WTC11 (cell line): ENCODE measurements around the gene BTD. TPM values are rescaled to one million over a fixed set of nuclear protein-coding genes. Genes with fewer than 3 reads are reported as not detected.

Source experiments
- ATAC-seq: fragments of 200-7000 bp; cut with Tn5 transposase; 2 replicates; pipeline ENCODE4 v1.10.0; 2021; ENCODE audit warnings: mild to moderate bottlenecking, moderate library complexity
- CTCF ChIA-PET: fragments of 300-600 bp; sonication (Branson Sonifier 250); formaldehyde crosslinking; loops from one replicate; lab custom pipeline; 2021; ENCODE audit warnings: antibody characterized with exemption; lab: Charles Lee
- POLR2A ChIA-PET: fragments of 350-600 bp; sonication (Branson Sonifier 250); formaldehyde crosslinking; loops from one replicate; lab custom pipeline; 2021; ENCODE audit warnings: antibody characterized with exemption; lab: Charles Lee
- DNase-seq: peaks from one replicate; pipeline ENCODE4 v3.0.0; 2021; ENCODE audit warnings: low spot score
- H3K27ac Mint-ChIP-seq: 2 replicates; pipeline ENCODE4 v1.8.0; 2021; ENCODE audit warnings: mixed read lengths
- H3K27me3 Mint-ChIP-seq: 2 replicates; pipeline ENCODE4 v1.8.0; 2021; ENCODE audit warnings: low read depth, mild to moderate bottlenecking, moderate library complexity, mixed read lengths
- H3K36me3 Mint-ChIP-seq: 2 replicates; pipeline ENCODE4 v1.8.0; 2021; ENCODE audit warnings: mixed read lengths
- H3K4me1 Mint-ChIP-seq: 2 replicates; pipeline ENCODE4 v1.8.0; 2022; ENCODE audit warnings: mixed read lengths
- H3K4me3 Mint-ChIP-seq: 2 replicates; pipeline ENCODE4 v1.8.0; 2021; ENCODE audit warnings: mild to moderate bottlenecking, moderate library complexity, mixed read lengths
- H3K9me3 Mint-ChIP-seq: 2 replicates; pipeline ENCODE4 v1.8.0; 2021; ENCODE audit warnings: mixed read lengths
- ATF3 ChIP-seq: sonication (generic); formaldehyde crosslinking; conservative IDR thresholded peaks from 2 replicates; pipeline ENCODE4 v1.8.1; 2022; ENCODE audit warnings: mild to moderate bottlenecking, missing genetic modification reagents
- CREM ChIP-seq: sonication (generic); formaldehyde crosslinking; IDR thresholded peaks from 2 replicates; pipeline ENCODE4 v1.8.1; 2022; ENCODE audit warnings: mild to moderate bottlenecking, missing genetic modification reagents, moderate library complexity
- CTCF ChIP-seq: fragments of 200-600 bp; IDR thresholded peaks from 2 replicates; pipeline ENCODE4 v1.8.0; 2022; ENCODE audit warnings: antibody characterized with exemption
- ERG ChIP-seq: fragments of 250-450 bp; sonication (Bioruptor Pico); IDR thresholded peaks from 2 replicates; pipeline ENCODE4 v1.8.0; 2021; ENCODE audit warnings: mild to moderate bottlenecking
- ETV6 ChIP-seq: sonication (generic); formaldehyde crosslinking; IDR thresholded peaks from 2 replicates; pipeline ENCODE4 v1.8.1; 2022; ENCODE audit warnings: mild to moderate bottlenecking, missing genetic modification reagents
- FOXP4 ChIP-seq: sonication (generic); formaldehyde crosslinking; IDR thresholded peaks from 2 replicates; pipeline ENCODE4 v1.8.0; 2022; ENCODE audit warnings: mild to moderate bottlenecking, missing genetic modification reagents
- IRF2 ChIP-seq: sonication (generic); formaldehyde crosslinking; IDR thresholded peaks from 2 replicates; pipeline ENCODE4 v1.8.0; 2022; ENCODE audit warnings: low read depth, missing genetic modification reagents, borderline replicate concordance
- MLX ChIP-seq: sonication (generic); formaldehyde crosslinking; IDR thresholded peaks from 2 replicates; pipeline ENCODE4 v1.8.1; 2023; ENCODE audit warnings: mild to moderate bottlenecking, missing genetic modification reagents, moderate library complexity
- NFE2L1 ChIP-seq: sonication (generic); formaldehyde crosslinking; IDR thresholded peaks from 2 replicates; pipeline ENCODE4 v1.8.1; 2023; ENCODE audit warnings: missing genetic modification reagents
- NFYB ChIP-seq: sonication (generic); formaldehyde crosslinking; conservative IDR thresholded peaks from 2 replicates; pipeline ENCODE4 v1.8.0; 2022; ENCODE audit warnings: low read depth, missing genetic modification reagents
- NR2C2 ChIP-seq: sonication (generic); formaldehyde crosslinking; IDR thresholded peaks from 2 replicates; pipeline ENCODE4 v1.8.0; 2022; ENCODE audit warnings: mild to moderate bottlenecking, missing genetic modification reagents
- PREB ChIP-seq: sonication (generic); formaldehyde crosslinking; IDR thresholded peaks from 2 replicates; pipeline ENCODE4 v1.8.1; 2022; ENCODE audit warnings: mild to moderate bottlenecking, missing genetic modification reagents, moderate library complexity, borderline replicate concordance
- TCF7 ChIP-seq: sonication (generic); formaldehyde crosslinking; IDR thresholded peaks from 2 replicates; pipeline ENCODE4 v1.8.0; 2022; ENCODE audit warnings: mild to moderate bottlenecking, low read depth, missing genetic modification reagents, moderate library complexity
- USF2 ChIP-seq: sonication (generic); formaldehyde crosslinking; IDR thresholded peaks from 2 replicates; pipeline ENCODE4 v1.8.1; 2023; ENCODE audit warnings: mild to moderate bottlenecking, missing genetic modification reagents, moderate library complexity
- ZBTB43 ChIP-seq: sonication (generic); formaldehyde crosslinking; IDR thresholded peaks from 2 replicates; pipeline ENCODE4 v1.8.1; 2023; ENCODE audit warnings: mild to moderate bottlenecking, missing genetic modification reagents
- ZMAT4 ChIP-seq: fragments of 250-450 bp; sonication (Bioruptor Pico); IDR thresholded peaks from 2 replicates; pipeline ENCODE4 v1.9.0; 2021; ENCODE audit warnings: mild to moderate bottlenecking
- ZNF263 ChIP-seq: sonication (generic); formaldehyde crosslinking; IDR thresholded peaks from 2 replicates; pipeline ENCODE4 v1.8.1; 2022; ENCODE audit warnings: low read depth, mild to moderate bottlenecking, moderate library complexity, missing genetic modification reagents
- ZNF416 ChIP-seq: fragments of 250-450 bp; sonication (Bioruptor Pico); IDR thresholded peaks from 2 replicates; pipeline ENCODE4 v1.9.0; 2021; ENCODE audit warnings: mild to moderate bottlenecking, inconsistent platforms
- ZNF425 ChIP-seq: fragments of 250-450 bp; sonication (Bioruptor Pico); conservative IDR thresholded peaks from 2 replicates; pipeline ENCODE4 v1.9.0; 2021; ENCODE audit warnings: mild to moderate bottlenecking
- ZNF532 ChIP-seq: fragments of 250-450 bp; sonication (Bioruptor Pico); IDR thresholded peaks from 2 replicates; pipeline ENCODE4 v1.9.0; 2021; ENCODE audit warnings: mild to moderate bottlenecking, borderline replicate concordance
- total RNA-seq: library from RNA; stranded (reverse); gene quantifications from 3 replicates; pipeline ENCODE4 v1.2.3, GENCODE V29; 2021

The BTD gene
- total RNA-seq, 1 experiment from 2014 or later = 18.5 TPM

GRCh38 chr3:15612001-15612400 is 10.5 kb downstream of the BTD start:
- ATAC-seq = no peak
- POLR2A ChIA-PET = no interaction called here
- no peaks in the 10 kb centered on the region for H3K36me3 Mint-ChIP-seq
- peaks cover under 1% of the 10 kb centered on the region; the same call in 1 of the 2 replicates for H3K9me3 Mint-ChIP-seq
- peaks cover 12% of the 10 kb centered on the region for H3K4me1 Mint-ChIP-seq
- no peaks in the 10 kb centered on the region for H3K27me3 Mint-ChIP-seq
- TF ChIP-seq NR2C2 (CRISPR knock-in tag) (no peak), ETV6 (CRISPR knock-in tag) (no peak), CTCF (no peak), NFYB (CRISPR knock-in tag) (no peak), ZNF532 (CRISPR knock-in tag) (no peak), FOXP4 (CRISPR knock-in tag) (no peak), ERG (CRISPR knock-in tag) (no peak), ZMAT4 (CRISPR knock-in tag) (no peak), ZBTB43 (CRISPR knock-in tag) (no peak), PREB (CRISPR knock-in tag) (no peak), ZNF416 (CRISPR knock-in tag) (no peak), NFE2L1 (CRISPR knock-in tag) (no peak), ZNF425 (CRISPR knock-in tag) (no peak), IRF2 (no peak), ZNF263 (CRISPR knock-in tag) (no peak), USF2 (CRISPR knock-in tag) (no peak), MLX (CRISPR knock-in tag) (no peak), CREM (no peak), TCF7 (no peak), ATF3 (CRISPR knock-in tag) (no peak)
- TF ChIP-seq, all 79 proteins: peak for 0
- Mint-ChIP-seq H3K4me3 (no peak overlapping the region), H3K27ac (no peak overlapping the region)
- no peak for DNase-seq
- CTCF ChIA-PET = no interaction called here
